D341Med (cell line): ENCODE results near the gene LGALS9.

Experiments
- DNase-seq: peaks from one replicate; pipeline ENCODE4 v3.0.0; 2012; ENCODE audit warnings: low spot score

Gene LGALS9

DNA sequence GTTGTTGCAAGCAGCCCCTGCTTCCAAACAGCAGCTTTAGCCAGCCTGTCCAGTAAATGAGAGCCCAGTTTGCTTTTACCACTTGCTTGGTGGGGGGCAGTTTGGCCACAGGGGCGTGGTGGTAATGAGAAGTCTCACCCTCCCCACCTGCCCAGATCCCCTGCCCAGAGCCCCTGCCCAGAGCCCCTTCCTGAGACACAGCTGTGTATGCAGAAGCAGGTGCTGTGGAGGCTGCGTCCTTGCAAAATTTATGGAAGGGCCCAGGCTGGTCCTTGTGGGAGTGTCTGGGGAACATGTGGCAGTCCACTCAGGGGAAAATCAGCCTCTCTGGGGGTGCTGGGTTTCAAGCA is 27.6 kb upstream of the LGALS9 start:
- no peak for DNase-seq

- no peak for DNase-seq
These were observed 26.9 kb upstream of the LGALS9 start for GRCh38 chr17:27603880-27604794.

- no peak for DNase-seq
These were observed 25.6 kb upstream of the LGALS9 start for GRCh38 chr17:27605409-27605808.

- DNase-seq = no peak
These were observed 23.4 kb upstream of the LGALS9 start for GRCh38 chr17:27607521-27608091.

- no peak for DNase-seq
These were observed 22.4 kb upstream of the LGALS9 start for GRCh38 chr17:27608328-27609230.

GRCh38 chr17:27609611-27610303 is 21.2 kb upstream of the LGALS9 start:
- peak; percentile 76 for DNase-seq

- DNase-seq = no peak
These were observed 20.7 kb upstream of the LGALS9 start for GRCh38 chr17:27610304-27610677.

DNA sequence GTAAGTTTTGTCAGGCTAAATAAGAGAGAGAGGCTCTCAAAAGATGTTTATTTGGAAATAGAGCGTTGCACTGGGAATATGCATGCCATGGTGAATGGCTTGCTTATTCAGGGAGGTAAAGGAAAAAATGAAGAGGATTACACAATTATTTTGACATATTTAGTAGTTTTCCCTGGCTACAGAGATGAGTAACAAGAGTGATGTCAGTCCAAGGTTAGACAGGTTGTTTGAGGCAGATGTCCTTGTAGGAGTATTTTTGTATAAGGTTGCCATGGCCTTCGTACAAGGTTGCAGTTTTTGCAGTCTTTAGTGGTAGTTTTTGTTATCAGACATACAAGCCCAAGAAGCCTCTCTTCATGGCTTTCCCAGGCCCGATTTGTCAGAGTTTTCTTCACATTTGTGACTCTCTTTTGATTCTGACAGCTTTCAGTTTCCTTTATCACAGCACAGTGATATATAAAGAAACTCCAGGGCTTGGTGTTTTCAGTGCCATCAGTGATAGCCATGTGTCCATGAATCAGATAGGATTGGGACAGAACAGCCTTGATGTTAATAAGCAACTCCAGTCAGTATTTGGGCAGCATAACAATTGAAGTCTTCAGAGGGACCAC is 18.7 kb upstream of the LGALS9 start:
- no peak for DNase-seq

- DNase-seq = no peak
These were observed 17.6 kb upstream of the LGALS9 start for GRCh38 chr17:27613433-27613832.

- no peak for DNase-seq
These were observed 15.9 kb upstream of the LGALS9 start for GRCh38 chr17:27615121-27615520.

DNA sequence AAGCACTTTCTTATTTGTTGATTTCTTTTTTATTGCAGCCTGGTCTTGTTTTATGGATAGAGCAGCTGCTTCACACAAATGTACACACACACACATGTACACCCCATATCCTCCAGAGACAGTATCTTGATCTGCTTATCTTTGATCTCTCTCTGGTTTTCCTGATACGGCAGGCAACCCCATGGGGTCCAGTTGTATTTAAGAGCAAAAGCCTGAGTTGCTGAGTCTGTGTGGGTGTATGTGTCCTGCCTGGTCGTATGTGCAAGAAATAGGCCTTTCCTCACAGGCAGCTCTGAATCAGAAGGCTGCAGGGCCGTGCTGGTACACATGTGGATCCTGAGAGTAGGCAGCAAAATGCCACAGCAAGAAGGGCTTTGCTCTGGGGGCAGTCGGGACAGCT is 14.6 kb upstream of the LGALS9 start:
- no peak for DNase-seq

DNA sequence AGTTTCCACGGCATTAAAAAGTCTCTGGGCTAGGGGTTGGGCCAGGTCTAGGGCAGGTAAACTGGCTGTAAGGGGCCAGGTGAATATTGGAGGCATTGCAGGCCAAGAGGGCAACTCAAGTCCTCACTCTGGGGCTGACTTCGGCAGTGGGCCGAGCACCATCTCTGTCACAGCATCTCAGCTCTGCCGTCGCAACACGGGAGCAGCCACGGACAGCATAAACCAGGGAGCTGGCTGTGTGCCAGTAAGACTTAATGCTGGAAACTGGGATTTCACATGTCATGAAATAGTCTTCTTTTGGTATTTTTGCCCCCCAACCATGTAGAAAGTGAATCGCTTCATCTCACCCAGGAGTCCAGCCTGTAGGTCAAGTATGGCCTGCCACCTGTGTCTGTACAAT is 12.6 kb upstream of the LGALS9 start:
- DNase-seq = no peak

DNA sequence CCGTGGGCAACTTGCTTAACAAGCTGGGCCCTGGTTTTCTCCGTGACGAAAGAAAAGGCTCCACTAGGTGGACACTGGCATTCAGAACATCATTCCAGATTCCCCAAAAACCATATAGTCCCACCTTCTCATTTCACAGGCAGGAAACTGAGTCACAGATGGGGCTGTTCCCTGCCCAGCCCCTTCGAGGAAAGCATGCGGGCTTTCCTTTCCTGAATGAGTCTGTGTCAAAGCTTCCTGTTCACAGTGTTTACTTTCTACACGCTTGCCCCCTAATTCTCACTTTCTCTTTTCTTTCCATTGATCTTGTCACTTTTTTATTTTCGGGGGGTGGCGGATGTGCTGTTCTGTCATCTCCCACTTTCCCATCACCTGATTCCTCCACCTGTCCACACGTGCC is 10.3 kb upstream of the LGALS9 start:
- DNase-seq = no peak

- no peak for DNase-seq
These were observed 9.5 kb upstream of the LGALS9 start for GRCh38 chr17:27621536-27621935.

GRCh38 chr17:27621942-27622559 is 8.9 kb upstream of the LGALS9 start:
- no peak for DNase-seq

GRCh38 chr17:27622986-27623385 is 8.0 kb upstream of the LGALS9 start:
- no peak for DNase-seq

DNA sequence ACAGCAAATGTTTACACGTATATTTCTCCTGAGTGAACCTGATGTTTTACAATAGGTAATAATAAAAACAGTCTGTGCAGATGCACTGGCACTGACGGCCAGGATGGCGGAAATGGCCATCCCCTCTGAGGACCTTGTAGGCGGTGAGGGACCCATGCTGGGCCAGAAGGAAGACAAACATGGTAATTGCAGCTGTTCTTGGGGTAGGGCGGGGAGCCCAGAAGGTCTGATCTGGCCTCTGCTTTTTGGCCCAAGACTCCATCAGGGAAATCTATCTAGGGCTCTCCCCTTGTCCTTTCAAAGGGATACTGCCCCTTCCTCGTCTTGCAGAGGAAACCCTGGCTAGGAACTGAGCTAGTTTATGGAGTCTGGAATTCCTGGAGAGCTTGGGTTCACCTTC is 7.4 kb upstream of the LGALS9 start:
- no peak for DNase-seq

- peak; percentile 81 for DNase-seq
These were observed 6.4 kb upstream of the LGALS9 start for GRCh38 chr17:27624539-27624938.

DNA sequence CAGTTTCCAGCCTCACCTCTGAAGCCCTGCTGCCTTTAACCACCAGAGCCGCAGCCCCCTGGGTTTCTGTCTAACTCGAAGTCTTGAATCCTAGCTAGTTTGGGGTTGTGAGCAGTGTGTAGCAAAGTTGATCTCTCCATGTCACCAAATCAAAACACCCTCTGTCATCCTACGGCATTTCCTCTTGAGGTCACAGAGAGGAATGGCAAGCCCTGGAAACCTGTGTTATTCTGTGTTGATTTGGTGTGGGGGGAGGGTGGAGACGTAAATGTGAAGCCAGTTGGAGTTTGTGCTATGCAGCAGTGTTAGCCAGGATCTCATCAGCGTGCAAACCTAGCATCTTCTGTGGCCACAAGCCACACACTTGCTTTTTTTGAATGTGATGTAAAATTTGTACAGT is 5.1 kb upstream of the LGALS9 start:
- DNase-seq = no peak

DNA sequence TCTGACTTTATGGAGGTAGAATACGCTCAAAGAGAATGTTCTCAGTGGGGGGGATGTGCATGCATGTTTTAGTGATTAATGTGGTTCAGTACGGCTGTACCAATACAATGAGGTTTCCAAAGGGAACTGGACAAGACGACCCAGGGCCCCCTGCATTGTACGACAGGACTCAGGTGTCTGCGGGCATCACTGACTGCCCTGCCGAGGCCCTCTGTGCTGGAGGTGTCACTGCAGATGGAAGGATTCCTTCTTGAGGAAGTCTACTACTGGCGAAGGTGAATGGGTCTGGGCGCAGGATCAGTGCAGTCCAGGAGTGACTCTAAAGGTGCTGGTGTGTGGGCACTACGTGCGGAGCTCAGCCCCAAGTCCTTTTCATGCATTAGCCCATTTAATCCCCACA is 3.5 kb upstream of the LGALS9 start:
- DNase-seq = peak; percentile 21

DNA sequence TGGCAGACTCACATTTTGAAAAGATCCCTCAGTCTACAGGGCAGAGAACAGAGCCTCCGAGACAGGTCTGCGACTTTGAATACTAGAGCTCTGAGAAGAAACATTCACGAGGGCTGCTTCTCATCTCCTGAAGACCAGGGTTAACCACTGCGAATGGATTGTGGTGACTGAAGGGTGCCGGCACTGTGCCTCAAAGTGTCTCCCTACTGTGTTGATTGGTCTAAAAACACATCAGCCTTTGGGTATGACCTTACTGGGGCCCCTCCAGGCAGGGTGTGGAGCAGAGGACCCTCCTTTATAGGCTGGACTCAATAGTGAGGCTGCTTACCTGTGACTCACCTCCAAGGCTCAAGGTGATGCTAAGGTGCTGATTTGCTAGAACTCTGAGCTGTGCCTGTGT is 2.6 kb upstream of the LGALS9 start:
- DNase-seq = peak; percentile 14
